SU-DHL-6 (cell line): Measurements from ENCODE around the gene PLEKHA7.

ENCODE experiments used
- H2AFZ ChIP-seq: fragments of 200-600 bp; sonication (generic); 2 replicates; pipeline ENCODE4 v1.6.1; 2014; ENCODE audit warnings: low read depth, mild to moderate bottlenecking, moderate library complexity, mixed read lengths, antibody characterized with exemption, low read length; ENCODE audit not compliant: severe bottlenecking
- H3F3A ChIP-seq: fragments of 200-600 bp; shearing (Covaris generic); 2 replicates; pipeline ENCODE4 v1.6.0; 2016; ENCODE audit warnings: antibody characterized with exemption, mild to moderate bottlenecking; ENCODE audit not compliant: insufficient read depth
- H3K27ac ChIP-seq: fragments of 200-600 bp; sonication (generic); 2 replicates; pipeline ENCODE4 v1.5.1; 2016; ENCODE audit warnings: low read depth, mild to moderate bottlenecking, low read length, moderate library complexity, mixed read lengths
- H3K27me3 ChIP-seq: fragments of 200-600 bp; sonication (generic), shearing (Covaris generic); 2 replicates; pipeline ENCODE4 v1.6.0; 2014; ENCODE audit warnings: mild to moderate bottlenecking, low read length
- H3K36me3 ChIP-seq: fragments of 200-600 bp; sonication (generic); 2 replicates; pipeline ENCODE4 v1.6.1; 2014; ENCODE audit warnings: mild to moderate bottlenecking, low read length, mixed read lengths
- H3K4me2 ChIP-seq: fragments of 300-600, 200-600 bp; shearing (Covaris generic), sonication (generic); 2 replicates; pipeline ENCODE4 v1.6.0; 2014; ENCODE audit warnings: low read length, low read depth, mild to moderate bottlenecking; ENCODE audit not compliant: poor library complexity, severe bottlenecking
- H3K4me3 ChIP-seq: fragments of 200-600 bp; sonication (generic); 2 replicates; pipeline ENCODE4 v1.5.1; 2014; ENCODE audit warnings: antibody characterized with exemption, low read length, mild to moderate bottlenecking, mixed read lengths; ENCODE audit not compliant: insufficient read depth, poor library complexity, severe bottlenecking
- H3K79me2 ChIP-seq: fragments of 200-600 bp; sonication (generic); 2 replicates; pipeline ENCODE4 v1.6.1; 2014; ENCODE audit warnings: mild to moderate bottlenecking, low read length, moderate library complexity; ENCODE audit not compliant: insufficient read depth
- H3K9ac ChIP-seq: fragments of 200-600 bp; sonication (generic); 2 replicates; pipeline ENCODE4 v1.7.0; 2014; ENCODE audit warnings: mild to moderate bottlenecking, low read length
- H3K9me2 ChIP-seq: fragments of 200-600 bp; sonication (generic); replicated peaks from 2 replicates; pipeline ENCODE4 v1.6.1; 2014; ENCODE audit warnings: low read length; ENCODE audit not compliant: insufficient read depth
- H3K9me3 ChIP-seq: fragments of 200-600 bp; sonication (generic); 2 replicates; pipeline ENCODE4 v1.6.1; 2014; ENCODE audit warnings: low read length, mixed read lengths; ENCODE audit not compliant: insufficient read depth
- H4K20me1 ChIP-seq: fragments of 200-600 bp; sonication (generic); 2 replicates; pipeline ENCODE4 v1.6.1; 2014; ENCODE audit warnings: low read depth, mild to moderate bottlenecking, antibody characterized with exemption, low read length, moderate library complexity, mixed read lengths
- EZH2phosphoT487 ChIP-seq: fragments of 200-600 bp; sonication (generic), shearing (Covaris generic); conservative IDR thresholded peaks from 2 replicates; pipeline ENCODE4 v1.6.1; 2018; ENCODE audit warnings: mild to moderate bottlenecking, antibody characterized with exemption, low read length, moderate library complexity, mixed read lengths
- TF ChIP-seq, protein P1 (sequence below): fragments of 200-600 bp; sonication (generic); IDR thresholded peaks from one replicate; pipeline ENCODE4 v1.5.1; 2017; ENCODE audit warnings: antibody characterized with exemption, mild to moderate bottlenecking, low read length, moderate library complexity; ENCODE audit not compliant: insufficient read depth, poor library complexity, severe bottlenecking

The PLEKHA7 gene

DNA sequence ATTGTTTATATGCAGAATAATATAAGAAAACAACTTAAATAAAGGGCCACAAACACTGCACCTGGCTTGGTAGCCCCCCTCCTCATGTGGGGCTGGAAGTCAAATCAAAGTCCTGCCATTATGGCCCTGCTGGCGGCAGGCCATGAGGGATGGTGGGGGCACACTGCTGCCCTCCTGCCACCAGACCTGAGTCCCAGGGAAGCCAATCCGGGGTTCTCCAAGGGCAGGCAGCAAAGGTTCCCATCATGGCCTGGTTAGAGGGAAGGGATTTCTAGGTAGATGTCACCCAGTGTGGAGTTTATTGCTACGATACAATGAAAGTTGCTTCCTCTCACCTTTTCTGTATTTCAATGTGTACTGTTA, 236.6 kb downstream of the PLEKHA7 start:
- H3K27ac ChIP-seq: no peak overlapping the region
- H3K79me2 ChIP-seq: no peaks in the 10 kb centered on the region
- H3K9me3 ChIP-seq: no peaks in the 10 kb centered on the region
- TF ChIP-seq, protein P1, sequence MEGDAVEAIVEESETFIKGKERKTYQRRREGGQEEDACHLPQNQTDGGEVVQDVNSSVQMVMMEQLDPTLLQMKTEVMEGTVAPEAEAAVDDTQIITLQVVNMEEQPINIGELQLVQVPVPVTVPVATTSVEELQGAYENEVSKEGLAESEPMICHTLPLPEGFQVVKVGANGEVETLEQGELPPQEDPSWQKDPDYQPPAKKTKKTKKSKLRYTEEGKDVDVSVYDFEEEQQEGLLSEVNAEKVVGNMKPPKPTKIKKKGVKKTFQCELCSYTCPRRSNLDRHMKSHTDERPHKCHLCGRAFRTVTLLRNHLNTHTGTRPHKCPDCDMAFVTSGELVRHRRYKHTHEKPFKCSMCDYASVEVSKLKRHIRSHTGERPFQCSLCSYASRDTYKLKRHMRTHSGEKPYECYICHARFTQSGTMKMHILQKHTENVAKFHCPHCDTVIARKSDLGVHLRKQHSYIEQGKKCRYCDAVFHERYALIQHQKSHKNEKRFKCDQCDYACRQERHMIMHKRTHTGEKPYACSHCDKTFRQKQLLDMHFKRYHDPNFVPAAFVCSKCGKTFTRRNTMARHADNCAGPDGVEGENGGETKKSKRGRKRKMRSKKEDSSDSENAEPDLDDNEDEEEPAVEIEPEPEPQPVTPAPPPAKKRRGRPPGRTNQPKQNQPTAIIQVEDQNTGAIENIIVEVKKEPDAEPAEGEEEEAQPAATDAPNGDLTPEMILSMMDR: no peak
- TF ChIP-seq EZH2phosphoT487: no peak
- no peaks in the 10 kb centered on the region for H3K27me3 ChIP-seq
- no peak overlapping the region for H3K9ac ChIP-seq
- H3K4me3 ChIP-seq: no peak overlapping the region
- no peaks in the 10 kb centered on the region for H4K20me1 ChIP-seq
- no peak overlapping the region for H3K4me2 ChIP-seq
- H3F3A ChIP-seq: no peaks in the 10 kb centered on the region
- H3K9me2 ChIP-seq: no peaks in the 10 kb centered on the region
- H3K36me3 ChIP-seq: no peaks in the 10 kb centered on the region
- no peak overlapping the region for H2AFZ ChIP-seq

DNA sequence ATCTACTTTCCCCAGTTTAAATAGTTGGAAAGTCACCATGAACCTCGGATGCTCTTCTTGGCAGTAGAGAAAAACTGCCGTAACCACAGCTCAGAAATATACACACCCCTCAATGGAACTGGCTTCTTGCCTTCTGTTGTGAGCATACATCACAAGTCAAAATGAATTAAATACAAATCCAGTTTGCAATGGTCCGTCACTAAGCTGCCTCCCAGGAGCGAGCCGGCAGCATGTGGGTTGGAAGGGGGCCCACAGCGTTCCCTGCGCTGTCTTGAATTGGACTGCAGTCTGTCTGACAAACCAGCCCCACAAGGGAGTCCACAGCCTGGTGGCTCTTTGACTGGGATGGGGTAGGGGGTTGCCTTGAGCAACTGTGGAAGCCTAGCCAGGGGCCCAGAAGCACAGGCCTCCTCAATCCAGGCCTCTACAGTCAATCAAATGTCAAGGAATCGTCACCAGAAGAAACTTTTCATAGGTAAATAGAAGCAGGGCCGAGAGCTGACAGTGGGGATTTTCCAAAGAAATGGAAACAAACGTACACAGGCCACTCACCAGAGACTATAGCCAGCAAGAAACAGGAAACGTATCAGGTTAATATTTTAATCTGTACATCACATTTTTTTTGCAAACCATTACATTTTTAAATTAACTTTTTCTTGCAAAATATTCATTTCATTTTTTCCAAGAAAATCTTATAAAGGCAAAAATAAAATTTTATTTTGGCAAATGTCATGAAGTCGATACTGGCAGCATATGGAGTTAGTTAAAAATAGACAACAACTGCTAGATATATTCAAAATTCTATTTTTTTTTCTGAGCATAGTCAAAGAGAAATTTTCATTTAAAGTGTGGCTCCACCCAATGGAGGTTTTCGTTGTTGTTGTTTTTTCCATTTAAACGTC, 237.3 kb downstream of the PLEKHA7 start:
- no peaks in the 10 kb centered on the region for H4K20me1 ChIP-seq
- no peaks in the 10 kb centered on the region for H3K79me2 ChIP-seq
- H3K9ac ChIP-seq: no peak overlapping the region
- no peak overlapping the region for H3K27ac ChIP-seq
- no peaks in the 10 kb centered on the region for H3K36me3 ChIP-seq
- H3K9me2 ChIP-seq: no peaks in the 10 kb centered on the region
- H3K4me2 ChIP-seq: no peak overlapping the region
- TF ChIP-seq, protein P1: no peak
- no peak for TF ChIP-seq EZH2phosphoT487
- H3F3A ChIP-seq: no peaks in the 10 kb centered on the region
- no peaks in the 10 kb centered on the region for H3K27me3 ChIP-seq
- no peak overlapping the region for H2AFZ ChIP-seq
- H3K9me3 ChIP-seq: no peaks in the 10 kb centered on the region
- no peak overlapping the region for H3K4me3 ChIP-seq

DNA sequence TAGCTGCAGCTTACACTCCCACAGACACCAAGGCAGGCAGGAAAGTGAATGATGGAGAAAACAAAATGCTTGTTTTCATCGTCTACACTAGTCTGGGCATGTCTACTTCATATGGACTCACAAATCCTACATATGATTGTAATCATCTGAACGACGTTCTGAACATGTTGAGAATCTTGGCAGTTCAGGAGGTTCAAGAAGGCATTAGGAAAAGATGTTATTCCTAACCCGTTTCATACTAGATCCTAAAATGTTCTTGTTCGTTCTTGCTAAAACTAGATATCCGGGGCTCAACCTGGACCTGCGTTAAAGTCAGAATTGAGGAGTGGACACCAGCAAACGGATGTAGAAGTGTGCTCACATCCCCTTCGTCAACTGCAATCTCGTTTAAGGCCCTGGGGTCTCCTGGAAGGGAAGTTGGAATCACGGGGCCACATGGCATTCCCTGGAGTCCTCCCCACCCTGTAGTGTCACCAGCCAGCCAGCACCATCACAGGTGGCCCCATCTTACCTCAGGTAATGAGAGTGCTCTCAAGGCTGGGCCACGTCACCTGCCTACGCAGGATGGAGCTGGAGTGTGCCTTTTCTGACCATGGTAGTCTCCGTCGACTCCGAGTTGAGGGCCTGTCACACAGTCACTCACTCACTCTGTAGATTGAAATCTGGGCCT, 238.5 kb downstream of the PLEKHA7 start:
- Histone ChIP-seq H3K79me2 (no peaks in the 10 kb centered on the region), H3K9me3 (no peaks in the 10 kb centered on the region), H3K9ac (no peak overlapping the region), H3K27ac (no peak overlapping the region), H2AFZ (no peak overlapping the region), H3K27me3 (no peaks in the 10 kb centered on the region), H3K36me3 (no peaks in the 10 kb centered on the region), H3K4me3 (no peak overlapping the region), H3F3A (no peaks in the 10 kb centered on the region), H4K20me1 (no peaks in the 10 kb centered on the region), H3K4me2 (no peak overlapping the region), H3K9me2 (no peaks in the 10 kb centered on the region)
- TF ChIP-seq, protein P1: no peak
- TF ChIP-seq EZH2phosphoT487: no peak
